GM21423 (cell line): ENCODE measurements around the gene MRPL54.

Experiments used
- ATAC-seq: cut with Tn5 transposase; IDR thresholded peaks from one replicate; pipeline ENCODE4 v1.9.1; 2021; ENCODE audit warnings: mild to moderate bottlenecking, moderate library complexity; ENCODE audit not compliant: unreplicated experiment

The MRPL54 gene

DNA sequence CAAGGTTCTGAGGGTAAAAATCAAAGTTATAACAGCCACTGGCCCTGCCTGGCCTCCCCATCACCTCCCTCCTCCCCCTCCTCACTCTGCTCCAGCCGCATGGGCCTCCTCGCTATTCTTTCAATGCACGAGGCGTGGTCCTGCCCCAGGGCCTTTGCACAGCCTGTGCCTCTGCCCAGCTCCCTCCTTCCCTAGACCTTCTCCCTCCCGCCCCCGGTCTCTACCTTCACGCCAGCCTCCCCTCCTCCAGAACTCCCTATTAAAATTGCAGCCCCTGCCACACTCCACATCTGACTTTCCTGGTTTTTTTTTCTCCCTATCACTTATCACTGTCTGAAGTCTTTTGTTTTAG lies 6.2 kb downstream of the MRPL54 start:
- ATAC-seq, result no peak

DNA sequence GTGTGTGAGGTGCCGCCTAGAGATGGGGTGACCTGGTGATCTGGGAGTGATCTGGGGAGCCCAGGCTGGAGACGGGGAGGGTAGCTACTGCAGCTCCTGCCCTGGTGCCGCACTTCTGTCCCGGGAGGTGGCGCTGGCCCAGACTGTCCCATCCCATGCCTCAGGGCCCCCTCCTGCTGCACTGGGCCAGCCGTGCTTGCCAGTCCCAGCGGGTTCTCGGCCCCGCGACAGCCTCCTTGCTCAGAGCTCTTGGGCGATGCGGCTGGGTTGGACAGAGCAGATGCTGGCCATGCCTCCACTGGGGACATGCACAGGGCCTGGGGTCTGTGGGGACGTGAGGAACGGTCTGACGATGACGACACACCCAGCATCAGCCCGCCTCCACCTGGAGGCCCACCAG lies 7.0 kb downstream of the MRPL54 start:
- ATAC-seq, result no peak

DNA sequence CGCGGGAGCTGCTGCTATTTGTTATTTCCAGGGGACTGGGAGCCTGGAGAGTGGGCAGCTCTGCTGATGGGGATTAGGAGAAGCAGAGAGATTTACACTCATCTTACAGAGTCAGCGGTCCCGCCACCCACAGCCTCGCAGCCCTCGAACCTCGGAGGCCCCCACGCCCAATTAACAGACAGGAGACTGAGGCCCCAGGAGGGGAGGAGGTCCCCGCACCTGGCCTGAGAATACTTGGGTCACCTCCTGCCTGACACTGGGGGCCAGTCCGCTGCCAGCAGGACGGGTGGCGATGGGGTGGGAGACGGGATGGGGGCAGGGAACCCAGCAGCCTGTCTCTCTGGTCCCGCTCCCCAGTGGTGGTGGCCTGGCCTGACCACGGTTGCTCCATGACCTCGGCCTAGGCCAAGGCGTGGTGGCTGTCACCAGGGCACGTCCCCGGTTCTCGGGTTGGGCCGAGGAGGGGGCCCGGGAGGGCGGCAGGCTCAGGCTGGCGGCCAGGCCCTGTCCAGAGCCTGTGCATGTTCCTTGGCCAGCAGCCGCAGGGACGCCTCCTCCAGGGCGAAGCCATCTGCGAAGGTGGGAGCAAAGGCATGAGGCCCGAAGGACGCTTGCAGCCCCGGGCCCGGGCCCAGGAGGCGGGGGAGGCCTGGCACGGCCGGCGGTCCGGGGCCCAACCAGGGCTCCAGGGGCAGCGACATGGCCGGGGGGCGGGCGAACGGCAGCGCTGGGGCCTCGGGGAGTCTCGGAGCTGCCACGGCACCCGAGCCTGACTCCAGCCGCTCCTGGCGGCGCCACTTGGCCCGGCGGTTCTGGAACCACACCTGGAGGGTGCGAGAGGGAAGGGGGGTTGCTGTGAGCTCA lies 7.9 kb downstream of the MRPL54 start:
- ATAC-seq, result no peak

DNA sequence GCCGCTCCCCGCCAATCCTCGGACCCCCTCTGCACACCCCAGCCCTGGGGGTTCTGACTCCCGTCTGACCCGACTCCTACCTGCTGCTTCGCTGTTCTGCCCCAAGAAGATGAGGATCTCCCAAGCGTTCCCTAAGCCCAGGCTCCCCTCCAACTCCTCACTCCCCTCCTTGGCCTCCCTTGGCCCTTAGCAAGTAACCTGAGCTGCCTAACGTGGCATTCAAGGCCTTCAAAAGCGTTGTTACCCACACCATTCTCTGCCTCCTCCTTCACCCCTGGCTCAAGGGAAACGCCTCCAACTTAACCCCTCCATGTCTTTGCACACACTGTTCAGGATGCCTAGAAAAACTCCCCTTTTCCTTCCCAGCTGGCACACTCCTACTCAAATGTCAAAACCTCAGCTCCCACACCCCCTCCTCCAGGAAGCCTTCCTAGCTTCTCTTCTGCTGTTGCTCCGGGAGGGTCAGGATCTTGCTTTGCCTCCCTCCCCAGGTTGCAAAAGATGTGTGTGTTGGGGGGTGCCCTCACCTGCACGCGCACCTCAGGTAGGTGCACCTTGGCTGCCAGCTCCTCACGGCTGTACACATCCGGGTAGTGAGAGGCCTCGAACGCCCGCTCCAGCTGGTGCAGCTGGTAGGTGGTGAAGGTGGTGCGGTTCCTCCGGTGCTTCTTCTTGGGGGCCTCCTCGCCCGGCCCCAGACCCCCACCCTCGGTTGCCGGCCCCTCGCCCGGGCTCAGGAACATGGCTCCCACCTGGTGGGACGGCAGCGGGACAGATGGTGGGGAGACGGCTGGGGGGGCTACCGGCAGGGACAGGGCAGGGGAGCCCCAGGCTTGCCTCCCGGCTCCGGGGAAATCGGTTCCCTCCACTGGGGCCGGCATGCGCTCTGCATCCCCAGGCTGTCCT lies 8.8 kb downstream of the MRPL54 start:
- no peak for ATAC-seq

DNA sequence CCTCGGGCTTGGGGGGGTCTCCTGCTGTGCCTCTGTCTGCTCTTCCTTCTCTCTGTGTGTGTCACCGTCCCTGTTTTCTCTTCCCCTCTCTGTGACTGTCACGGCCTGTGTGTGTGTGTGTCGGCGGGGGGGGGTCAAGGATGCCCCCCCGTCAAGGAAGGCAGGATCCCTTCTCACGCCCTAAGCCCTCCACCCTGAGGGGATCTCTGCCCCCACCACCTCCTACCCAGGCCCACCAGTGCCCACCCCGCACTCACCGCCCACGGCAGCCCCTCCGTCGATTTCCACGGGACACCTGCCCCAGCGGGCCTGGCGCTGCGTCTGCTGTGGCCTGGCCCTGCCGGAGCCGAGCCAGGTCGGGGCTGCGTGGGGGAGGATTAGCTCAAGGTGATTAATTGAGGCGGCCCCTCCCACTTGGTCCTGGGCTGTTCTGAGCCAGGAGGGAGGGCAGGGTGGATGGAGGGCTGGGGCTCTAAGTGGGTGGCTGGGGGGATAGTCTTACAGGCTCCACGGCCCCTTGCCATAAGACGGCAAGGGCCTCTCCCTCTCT lies 9.5 kb downstream of the MRPL54 start, which contains the start of gene RAX2:
Gene RAX2, minus strand, starts transcription at position 323 of the 550 bp plus-strand sequence. CDS start 486 bp downstream, outside the sequence.
- ATAC-seq, result no peak

DNA sequence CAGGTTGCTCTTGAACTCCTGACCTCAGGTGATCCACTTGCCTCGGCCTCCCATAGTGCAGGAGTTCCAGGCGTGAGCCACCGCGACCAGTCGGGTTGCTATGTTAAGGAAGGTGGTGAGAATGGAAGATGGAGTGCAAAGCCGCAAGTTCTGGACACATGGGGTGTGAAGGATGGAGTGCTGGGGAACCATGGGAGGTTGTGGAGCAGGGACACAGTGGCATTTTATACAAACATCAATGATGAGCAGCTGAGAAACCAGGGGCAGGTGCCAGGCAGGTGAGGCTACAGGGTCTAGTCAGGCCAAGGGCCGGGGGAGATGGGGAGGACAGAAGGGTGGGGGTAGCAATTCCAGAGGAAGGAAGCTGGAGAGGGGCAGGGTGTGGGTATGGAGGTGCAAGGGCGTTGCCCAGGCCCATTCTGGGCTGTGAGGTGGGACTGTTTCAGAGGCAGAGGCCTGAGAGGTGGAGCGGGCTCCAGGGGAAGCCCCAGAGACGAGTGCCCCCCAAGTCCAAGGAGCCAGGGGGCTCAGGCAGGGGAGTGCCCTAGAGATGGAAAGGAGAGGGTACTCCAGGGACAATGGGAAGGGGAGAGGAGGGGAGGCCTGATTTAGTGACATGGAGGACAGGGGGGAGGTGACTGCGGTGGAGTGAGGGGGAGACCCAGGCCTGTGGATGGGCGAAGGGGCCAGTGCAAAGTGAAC lies 11.5 kb downstream of the MRPL54 start:
- ATAC-seq, result no peak

DNA sequence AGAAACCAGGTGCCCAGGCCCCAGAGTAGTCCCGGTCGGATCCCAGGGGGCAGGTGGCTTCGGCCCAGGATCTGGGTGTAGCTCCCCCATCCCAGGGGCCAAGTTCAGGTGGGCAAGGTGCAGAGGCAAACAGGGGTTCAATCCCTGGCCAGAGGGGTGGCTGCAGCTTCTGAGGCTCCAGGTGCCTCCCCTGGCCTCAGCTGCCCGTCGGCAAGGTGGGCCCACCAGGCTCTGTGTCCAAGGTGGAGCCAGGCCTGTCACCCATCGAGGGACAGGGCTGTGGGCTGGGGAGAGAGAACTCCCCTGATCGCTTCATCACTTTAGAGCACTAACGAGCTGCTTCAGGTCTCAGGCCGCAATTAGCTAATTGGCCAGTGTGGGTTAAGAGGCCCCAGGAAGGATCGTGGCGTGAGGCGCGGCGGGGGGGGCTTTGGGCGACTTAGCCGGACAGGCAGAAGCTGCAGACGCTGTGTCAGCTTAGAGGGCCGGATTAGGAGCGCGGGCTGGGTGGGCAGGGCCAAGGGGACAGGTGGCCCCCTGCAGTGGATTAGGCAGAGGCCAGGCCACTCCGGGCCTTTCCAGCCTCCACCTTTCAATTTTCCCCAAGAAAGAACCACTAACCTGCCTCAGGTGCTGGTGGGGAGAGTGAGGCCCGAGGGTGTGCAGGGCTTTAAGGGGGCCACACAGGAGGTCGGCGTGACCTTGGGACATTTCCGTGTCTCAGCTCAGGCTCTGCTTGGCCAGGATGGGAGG lies 12.3 kb downstream of the MRPL54 start:
- ATAC-seq, result no peak

DNA sequence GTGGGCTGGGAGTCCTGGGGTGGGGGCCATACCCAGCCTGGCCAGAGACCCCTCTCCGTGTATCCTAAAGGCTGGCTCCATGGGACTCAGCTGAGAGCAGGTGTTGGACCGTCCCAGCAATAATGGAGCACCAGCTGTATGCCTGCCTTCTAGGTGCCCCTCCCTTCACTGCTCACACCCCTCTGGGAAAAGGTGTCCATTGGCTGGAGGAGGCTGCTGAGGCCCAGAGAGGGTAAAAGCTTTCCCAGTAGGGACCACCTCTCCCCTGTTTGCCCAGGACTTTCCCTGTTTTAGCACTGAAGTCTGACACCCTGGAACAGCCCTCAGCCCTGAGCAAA lies 12.9 kb downstream of the MRPL54 start:
- no peak for ATAC-seq

DNA sequence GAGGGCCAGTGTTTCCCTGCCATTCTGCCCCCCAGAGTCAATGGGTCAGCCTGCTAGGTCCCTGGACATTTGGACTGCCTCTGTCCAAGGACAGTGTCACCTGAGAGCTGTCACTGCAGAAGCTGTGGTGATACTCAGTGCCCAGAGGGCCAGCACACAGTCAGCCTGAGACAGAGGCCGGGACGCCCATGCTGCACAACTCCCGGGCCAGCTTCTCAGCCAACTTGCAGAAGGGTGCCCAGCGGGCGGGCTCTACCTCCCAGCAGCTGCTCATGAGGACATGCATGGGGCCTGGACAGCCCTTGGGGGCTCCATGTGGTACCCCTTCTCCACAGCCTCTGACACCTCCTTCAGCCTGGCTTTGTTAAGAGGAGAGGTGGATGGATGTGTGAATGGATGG lies 13.3 kb downstream of the MRPL54 start:
- ATAC-seq, result no peak

DNA sequence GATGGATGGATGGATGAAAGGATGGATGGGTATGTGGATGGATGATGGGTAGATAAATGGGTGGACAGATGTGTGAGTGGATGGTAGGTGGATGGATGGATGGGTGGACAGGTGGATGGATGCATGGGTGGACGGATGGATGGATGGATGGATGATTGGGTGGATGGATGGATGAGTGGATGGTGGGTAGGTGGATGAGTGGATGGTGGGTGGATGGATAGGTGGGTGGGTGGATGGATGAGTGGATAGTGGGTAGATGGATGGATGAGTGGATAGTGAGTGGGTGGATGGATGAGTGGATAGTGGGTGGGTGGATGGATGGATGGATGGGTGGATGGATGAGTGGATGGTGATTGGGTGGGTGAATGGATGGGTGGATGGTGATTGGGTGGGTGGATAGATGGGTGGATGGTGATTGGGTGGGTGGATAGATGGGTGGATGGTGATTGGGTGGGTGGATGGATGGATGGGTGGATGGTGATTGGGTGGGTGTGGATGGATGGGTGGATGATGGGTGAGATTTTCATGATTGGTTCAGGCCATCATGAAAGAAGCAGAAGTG lies 14.1 kb downstream of the MRPL54 start:
- no peak for ATAC-seq

DNA sequence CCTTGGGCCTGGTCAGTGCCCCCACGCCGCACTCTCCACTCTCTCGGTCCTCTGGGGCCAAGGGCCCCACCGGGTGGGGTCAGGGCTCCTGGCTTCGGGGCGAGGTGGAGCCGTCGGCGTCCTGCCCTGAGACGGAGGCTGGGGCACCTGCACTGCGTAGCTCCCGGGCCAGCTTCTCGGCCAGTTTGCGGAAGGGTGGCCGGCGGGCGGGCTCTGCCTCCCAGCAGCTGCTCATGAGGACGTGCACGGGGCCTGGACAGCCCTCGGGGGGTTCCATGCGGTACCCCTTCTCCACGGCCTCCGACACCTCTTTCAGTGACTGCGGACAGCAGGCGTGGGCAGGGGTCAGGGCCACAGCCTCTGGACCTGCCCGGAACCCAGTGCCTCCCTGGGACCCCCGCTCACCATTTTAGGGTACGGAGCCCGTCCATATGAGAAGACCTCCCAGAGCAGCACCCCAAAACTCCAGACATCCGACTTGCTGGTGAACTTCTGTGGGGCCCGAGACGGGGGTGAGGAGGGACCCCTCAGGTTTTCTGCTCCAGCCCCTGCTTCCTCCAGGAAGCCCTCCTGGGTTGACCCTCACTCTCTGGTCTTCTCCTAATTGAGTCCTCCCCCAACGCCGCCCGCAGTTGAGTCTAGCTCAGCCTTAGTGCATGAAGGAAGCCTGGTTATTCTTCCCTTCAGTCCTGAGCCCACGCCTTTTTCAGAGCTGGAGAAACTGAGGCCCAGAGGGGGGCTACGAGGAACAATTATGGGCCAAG lies 15.8 kb downstream of the MRPL54 start:
- no peak for ATAC-seq

DNA sequence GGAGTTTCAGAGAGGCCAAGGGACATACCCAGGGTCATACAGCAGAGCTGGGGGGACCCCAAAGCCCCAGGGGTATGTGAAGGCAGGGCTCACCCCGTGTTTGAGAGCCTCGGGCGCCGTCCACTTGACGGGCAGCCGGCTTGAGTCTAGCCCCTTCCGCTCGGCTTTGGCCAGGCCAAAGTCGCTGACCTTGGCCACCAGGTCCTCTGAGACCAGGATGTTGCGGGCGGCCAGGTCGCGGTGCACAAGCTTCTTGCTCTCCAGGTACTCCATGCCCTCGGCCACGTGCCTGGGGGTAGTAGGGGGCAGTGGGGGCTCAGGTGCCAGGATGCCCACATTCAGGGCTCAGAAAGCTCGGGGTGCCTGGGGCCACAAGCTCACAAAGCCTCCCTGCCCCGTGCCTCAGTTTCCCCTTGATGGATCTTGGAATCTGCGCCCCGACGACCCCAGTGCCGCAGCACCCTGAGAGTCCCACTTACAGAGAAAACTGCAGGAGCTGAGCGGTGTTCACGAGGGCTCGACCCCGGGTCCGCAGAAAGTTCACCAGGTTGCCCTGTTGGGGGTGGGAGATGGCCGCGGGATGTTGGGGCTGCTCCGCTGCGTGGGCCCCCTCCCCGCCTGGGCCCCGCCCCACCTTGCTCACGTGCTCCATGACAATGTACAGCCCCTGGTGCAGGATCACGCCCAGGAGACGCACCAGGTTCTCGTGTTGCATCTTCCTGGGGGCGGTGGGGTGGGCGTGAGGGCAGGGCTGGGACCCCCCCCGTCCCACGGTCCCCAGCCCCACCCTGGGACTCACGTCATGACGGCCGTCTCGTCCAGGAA lies 16.6 kb downstream of the MRPL54 start:
- no peak for ATAC-seq

DNA sequence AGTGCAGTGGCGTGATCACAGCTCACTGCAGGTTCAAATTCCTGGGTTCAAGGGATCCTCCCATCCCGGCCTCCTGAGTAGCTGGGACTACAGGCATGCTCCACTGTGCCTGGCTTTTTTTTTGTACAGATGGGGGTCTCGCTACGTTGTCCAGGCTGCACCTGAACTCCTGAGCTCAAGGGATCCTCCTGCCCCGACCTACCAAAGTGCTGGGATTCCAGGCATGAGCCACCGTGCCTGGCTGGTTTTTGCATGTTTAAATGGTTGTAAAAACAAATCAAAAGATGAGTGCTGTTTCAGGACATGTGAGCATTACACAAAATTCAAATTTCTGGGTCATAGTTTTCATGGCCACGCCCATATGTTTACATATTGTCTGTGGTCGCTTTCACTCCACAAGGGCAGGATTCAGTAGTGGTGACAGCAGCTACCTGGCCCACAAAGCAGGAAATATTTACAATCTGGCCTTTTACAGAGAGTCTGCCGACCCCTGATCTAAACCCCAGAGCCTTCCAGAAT lies 18.4 kb downstream of the MRPL54 start:
- ATAC-seq, result no peak

DNA sequence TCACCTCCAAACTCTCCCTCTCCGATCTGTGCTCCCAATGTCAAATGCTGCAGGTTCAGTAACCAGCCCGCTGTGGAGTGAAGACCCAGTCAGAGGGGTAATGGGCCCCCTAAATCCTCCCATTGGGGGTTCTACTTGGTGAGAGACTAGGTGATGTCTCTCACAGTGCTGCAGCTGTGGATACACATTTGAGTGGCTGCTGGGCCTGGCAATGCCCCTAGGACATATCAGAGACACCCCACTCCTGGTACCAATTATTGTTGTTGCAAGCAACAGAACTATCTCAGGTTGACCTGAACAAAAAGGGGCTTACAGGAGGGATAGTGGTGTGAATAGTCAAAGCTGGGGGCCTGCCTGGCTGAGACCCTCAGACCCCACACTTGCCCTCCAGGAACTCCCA lies 19.1 kb downstream of the MRPL54 start:
- ATAC-seq, result no peak

DNA sequence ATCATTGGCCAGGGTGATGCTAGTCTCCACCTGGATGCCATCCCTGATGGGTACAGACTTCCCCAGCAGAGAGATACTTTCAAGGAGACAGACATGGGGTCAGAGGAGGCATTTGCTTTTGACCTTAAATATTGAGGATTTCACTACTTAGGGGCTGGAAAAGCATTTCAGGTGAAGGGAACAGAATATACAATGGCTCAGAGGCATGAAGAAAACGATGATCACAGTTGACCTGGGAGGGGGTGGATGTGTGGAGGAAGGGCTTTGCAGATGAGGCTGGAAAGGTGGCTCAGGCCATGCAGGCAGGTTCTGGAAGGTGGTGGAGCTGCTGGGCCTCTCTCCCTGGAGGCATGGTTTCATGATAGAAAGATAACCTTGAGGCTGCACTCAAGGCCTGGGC lies 19.8 kb downstream of the MRPL54 start:
- ATAC-seq, result no peak

DNA sequence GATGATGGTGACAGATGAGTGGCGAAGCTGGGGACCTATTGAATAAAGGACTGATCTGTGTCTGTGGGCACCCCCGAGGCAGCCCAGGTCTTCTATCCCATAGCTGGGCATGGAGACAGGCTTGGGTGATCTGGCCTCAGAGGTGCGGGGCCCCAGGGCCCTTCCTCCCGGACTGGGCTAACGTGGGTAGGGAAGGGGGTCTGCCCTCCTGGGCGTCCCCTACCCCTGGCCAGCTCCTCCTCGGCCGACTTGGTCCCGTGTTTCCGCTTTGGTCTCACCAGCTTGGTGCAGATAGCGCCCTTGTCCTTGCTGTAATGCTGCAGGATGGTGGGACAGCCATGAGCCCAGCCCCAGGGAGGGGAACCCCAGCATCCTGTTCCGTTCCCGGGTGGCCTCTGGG lies 20.4 kb downstream of the MRPL54 start:
- ATAC-seq, result no peak

DNA sequence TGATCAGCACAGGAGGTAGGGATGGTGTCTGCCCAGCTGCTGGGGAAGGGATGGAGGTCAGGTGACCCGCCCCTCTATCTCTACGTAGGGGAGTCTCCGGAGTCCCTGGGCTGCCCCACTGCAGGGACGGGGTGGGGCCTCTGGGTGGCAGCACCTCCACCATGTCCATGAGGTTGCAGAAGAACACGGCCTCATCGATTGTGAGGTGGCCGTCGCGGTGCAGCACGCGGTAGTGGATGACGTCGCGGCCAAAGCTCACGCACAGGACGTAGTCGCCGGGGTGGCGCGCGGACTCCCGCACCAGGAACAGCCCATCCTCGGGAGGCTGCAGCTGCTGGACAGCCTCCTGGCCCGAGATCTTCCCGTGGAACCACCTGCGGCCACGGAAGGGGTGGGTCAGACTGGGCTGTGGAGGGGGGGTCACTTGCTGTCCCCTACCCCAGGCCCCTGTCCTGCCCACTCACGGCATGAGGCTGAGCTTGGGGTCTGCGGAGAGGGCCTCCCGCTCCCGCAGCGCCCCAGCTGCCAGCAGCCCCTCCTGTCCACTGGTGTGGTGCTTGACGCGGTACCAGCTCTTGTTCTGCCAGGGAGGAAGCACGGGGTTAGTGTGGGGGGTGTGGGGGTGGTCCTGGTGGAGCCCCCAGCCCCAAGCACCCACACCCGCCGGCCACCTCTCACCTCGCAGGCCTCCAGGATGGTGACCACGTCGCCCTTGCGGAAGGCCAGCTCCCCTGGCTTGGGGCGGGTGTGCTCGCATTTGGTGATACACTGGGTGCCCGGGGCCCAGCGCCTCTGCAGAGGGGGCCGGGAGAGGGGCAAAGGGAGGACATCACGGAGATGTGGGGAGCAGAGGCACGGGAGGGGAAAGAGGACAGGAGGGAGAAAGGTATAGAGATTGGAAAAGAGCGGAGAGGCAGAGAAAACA lies 21.4 kb downstream of the MRPL54 start:
- no peak for ATAC-seq
